PC-3 (cell line): ENCODE data around the gene PFN3. TPM values are rescaled to one million over a fixed set of nuclear protein-coding genes. Genes with fewer than 3 reads are reported as not detected.

Experiments used
- ATAC-seq: fragments of 200-7000 bp; cut with Tn5 transposase; 2 replicates; pipeline ENCODE4 v1.9.1; 2020; ENCODE audit warnings: mild to moderate bottlenecking, moderate library complexity
- BruUV-seq: library from RNA; stranded (reverse); fragments of 400-500 nt; replicated peaks from 2 replicates; lab custom pipeline; 2021; lab: Mats Ljungman, UMichigan
- CTCF ChIA-PET: fragments of 300-600 bp; sonication (Branson Sonifier 250); formaldehyde crosslinking; loops from one replicate; lab custom pipeline; 2022; ENCODE audit warnings: antibody characterized with exemption; lab: Charles Lee
- POLR2A ChIA-PET: fragments of 300-600 bp; sonication (Branson Sonifier 250); formaldehyde crosslinking; loops from one replicate; lab custom pipeline; 2022; ENCODE audit warnings: antibody characterized with exemption; ENCODE audit not compliant: unreplicated experiment; lab: Charles Lee
- DNase-seq: peaks from one replicate; pipeline ENCODE4 v3.0.0-alpha.2; 2015
- H2AFZ ChIP-seq: fragments of 300-600 bp; sonication (generic); 2 replicates; pipeline ENCODE4 v1.6.0; 2016; ENCODE audit warnings: antibody characterized with exemption, low read length
- H3F3A ChIP-seq: fragments of 300-600 bp; sonication (generic); one replicate; pipeline ENCODE4 v1.6.0; 2017; ENCODE audit warnings: antibody characterized with exemption, low read length, control low read depth, mild to moderate bottlenecking; ENCODE audit not compliant: unreplicated experiment
- H3K27ac ChIP-seq: fragments of 300-600 bp; sonication (generic); 2 replicates; pipeline ENCODE4 v1.5.1; 2016; ENCODE audit warnings: mild to moderate bottlenecking, low read length
- H3K27me3 ChIP-seq: fragments of 300-600 bp; sonication (generic); 2 replicates; pipeline ENCODE4 v1.6.1; 2016; ENCODE audit warnings: low read length, mixed read lengths
- H3K36me3 ChIP-seq: fragments of 300-600 bp; sonication (generic); 2 replicates; pipeline ENCODE4 v1.6.1; 2016; ENCODE audit warnings: low read depth, mixed run types, low read length, mixed read lengths
- H3K4me1 ChIP-seq: fragments of 300-600 bp; sonication (generic); 2 replicates; pipeline ENCODE4 v1.5.1; 2016; ENCODE audit warnings: low read length; ENCODE audit not compliant: insufficient read depth
- H3K4me2 ChIP-seq: fragments of 300-600 bp; sonication (generic); 2 replicates; pipeline ENCODE4 v1.6.0; 2016; ENCODE audit warnings: low read length
- H3K4me3 ChIP-seq: fragments of 300-600 bp; sonication (generic); 2 replicates; pipeline ENCODE4 v1.5.1; 2016; ENCODE audit warnings: mild to moderate bottlenecking, low read length, mixed read lengths
- H3K79me2 ChIP-seq: fragments of 300-600 bp; sonication (generic); 2 replicates; pipeline ENCODE4 v1.6.1; 2017; ENCODE audit warnings: low read length, mixed read lengths
- H3K9ac ChIP-seq: fragments of 300-600 bp; sonication (generic); 2 replicates; pipeline ENCODE4 v1.6.0; 2016; ENCODE audit warnings: mild to moderate bottlenecking, low read length
- H3K9me2 ChIP-seq: fragments of 300-600 bp; sonication (generic); replicated peaks from 2 replicates; pipeline ENCODE4 v1.6.1; 2016; ENCODE audit warnings: mixed run types, low read length, mixed read lengths
- H3K9me3 ChIP-seq: fragments of 300-600 bp; sonication (generic); 2 replicates; pipeline ENCODE4 v1.6.1; 2016; ENCODE audit warnings: low read length, mixed read lengths
- H4K20me1 ChIP-seq: fragments of 300-600 bp; sonication (generic); 2 replicates; pipeline ENCODE4 v1.6.1; 2016; ENCODE audit warnings: low read length, mixed read lengths
- EZH2 ChIP-seq: fragments of 300-600 bp; sonication (generic); IDR thresholded peaks from one replicate; pipeline ENCODE4 v1.6.1; 2017; ENCODE audit warnings: antibody characterized with exemption, mild to moderate bottlenecking, low read length; ENCODE audit not compliant: unreplicated experiment
- EZH2phosphoT487 ChIP-seq: fragments of 300-600 bp; sonication (generic); IDR thresholded peaks from 2 replicates; pipeline ENCODE4 v1.6.1; 2018; ENCODE audit warnings: mild to moderate bottlenecking, antibody characterized with exemption, low read length, borderline replicate concordance
- intact Hi-C: fragments of 100-400 bp; cut with micrococcal nuclease; formaldehyde crosslinking; loops from 2 replicates; pipeline ENCODE4 v1.9.0; 2023
- total RNA-seq: library from RNA; depleted of rRNA; stranded (reverse); fragments of >200 nt; gene quantifications from 2 replicates; pipeline ENCODE4 v1.2.3, GENCODE V29; 2014
- TF ChIP-seq, protein P1 (sequence below): fragments of 300-600 bp; sonication (generic); conservative IDR thresholded peaks from 2 replicates; pipeline ENCODE4 v1.5.1; 2017; ENCODE audit warnings: antibody characterized with exemption, low read depth, mild to moderate bottlenecking, low read length

Gene PFN3
- total RNA-seq, 1 experiment from 2014 or later: not detected

GRCh38 chr5:177390363-177391300, 9.8 kb downstream of the PFN3 start:
- ChIA-PET POLR2A (interaction anchor here (0.6 kb wide), 1 partner anchor 13 kb away, joined by 3 read pairs; no protein-coding TSS in a partner anchor), CTCF (interaction anchor here (0.5 to 2.3 kb wide), 12 partner anchors 11 to 111 kb away, joined by 3 to 35 read pairs (median 4); partner anchors contain the start of gene GRK6)
- Histone ChIP-seq H2AFZ (peak overlapping the region; percentile 46), H3K27me3 (no peaks in the 10 kb centered on the region), H3K79me2 (no peaks in the 10 kb centered on the region), H3K9me3 (no peaks in the 10 kb centered on the region), H3F3A (no peaks in the 10 kb centered on the region), H3K4me3 (peak overlapping the region; percentile 24; the same call in 1 of the 2 replicates), H3K4me2 (peak overlapping the region; percentile 72), H3K4me1 (peaks cover 27% of the 10 kb centered on the region), H3K9ac (peak overlapping the region; percentile 76), H4K20me1 (no peaks in the 10 kb centered on the region), H3K36me3 (no peaks in the 10 kb centered on the region), H3K9me2 (no peaks in the 10 kb centered on the region), H3K27ac (peak overlapping the region; percentile 95)
- no peak for TF ChIP-seq EZH2phosphoT487
- TF ChIP-seq, protein P1, sequence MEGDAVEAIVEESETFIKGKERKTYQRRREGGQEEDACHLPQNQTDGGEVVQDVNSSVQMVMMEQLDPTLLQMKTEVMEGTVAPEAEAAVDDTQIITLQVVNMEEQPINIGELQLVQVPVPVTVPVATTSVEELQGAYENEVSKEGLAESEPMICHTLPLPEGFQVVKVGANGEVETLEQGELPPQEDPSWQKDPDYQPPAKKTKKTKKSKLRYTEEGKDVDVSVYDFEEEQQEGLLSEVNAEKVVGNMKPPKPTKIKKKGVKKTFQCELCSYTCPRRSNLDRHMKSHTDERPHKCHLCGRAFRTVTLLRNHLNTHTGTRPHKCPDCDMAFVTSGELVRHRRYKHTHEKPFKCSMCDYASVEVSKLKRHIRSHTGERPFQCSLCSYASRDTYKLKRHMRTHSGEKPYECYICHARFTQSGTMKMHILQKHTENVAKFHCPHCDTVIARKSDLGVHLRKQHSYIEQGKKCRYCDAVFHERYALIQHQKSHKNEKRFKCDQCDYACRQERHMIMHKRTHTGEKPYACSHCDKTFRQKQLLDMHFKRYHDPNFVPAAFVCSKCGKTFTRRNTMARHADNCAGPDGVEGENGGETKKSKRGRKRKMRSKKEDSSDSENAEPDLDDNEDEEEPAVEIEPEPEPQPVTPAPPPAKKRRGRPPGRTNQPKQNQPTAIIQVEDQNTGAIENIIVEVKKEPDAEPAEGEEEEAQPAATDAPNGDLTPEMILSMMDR: peak; percentile 93
- no peak for TF ChIP-seq EZH2
- DNase-seq: peak; percentile 95
- peak; percentile 73 for ATAC-seq
- intact Hi-C loops: loop anchor here (1.0 kb wide), 3 partner anchors 12 to 111 kb away; no protein-coding TSS in a partner anchor
- BruUV-seq: no TSS peak

- ChIA-PET CTCF (interaction anchor here (0.6 to 2.3 kb wide), 11 partner anchors 13 to 88 kb away, joined by 3 to 35 read pairs (median 5); no protein-coding TSS in a partner anchor), POLR2A (interaction anchor here (0.6 to 0.7 kb wide), 4 partner anchors 10 to 37 kb away, joined by 3 to 4 read pairs (median 3); no protein-coding TSS in a partner anchor)
- intact Hi-C loops: loop anchor here (1.0 kb wide), 3 partner anchors 13 to 112 kb away; no protein-coding TSS in a partner anchor
- Histone ChIP-seq H3K4me1 (peaks cover 27% of the 10 kb centered on the region), H3K9me2 (no peaks in the 10 kb centered on the region), H3K36me3 (no peaks in the 10 kb centered on the region), H2AFZ (peak overlapping the region; percentile 41), H3K27me3 (no peaks in the 10 kb centered on the region), H3F3A (no peaks in the 10 kb centered on the region), H3K79me2 (no peaks in the 10 kb centered on the region), H3K4me2 (peak overlapping the region; percentile 72), H4K20me1 (no peaks in the 10 kb centered on the region), H3K27ac (peak overlapping the region; percentile 95), H3K9me3 (no peaks in the 10 kb centered on the region), H3K9ac (peak overlapping the region; percentile 76), H3K4me3 (peak overlapping the region; percentile 24; the same call in 1 of the 2 replicates)
- peak; percentile 89 for DNase-seq
- TF ChIP-seq, protein P1: no peak
- TF ChIP-seq EZH2 (no peak), EZH2phosphoT487 (no peak)
- peak; percentile 72 for ATAC-seq
- BruUV-seq: no TSS peak
These were observed 11.0 kb downstream of the PFN3 start for GRCh38 chr5:177389241-177390169.
